GM18520 (cell line): ENCODE results near the gene SUPV3L1.
"Not testable (repeated sequence)": the region's sequence is repeated elsewhere in the genome, so short reads cannot be mapped to it uniquely, and the experiment has no call there.

Source experiments
- ATAC-seq: cut with Tn5 transposase; IDR thresholded peaks from one replicate; pipeline ENCODE4 v1.9.1; 2021; ENCODE audit not compliant: unreplicated experiment

SUPV3L1 gene

DNA sequence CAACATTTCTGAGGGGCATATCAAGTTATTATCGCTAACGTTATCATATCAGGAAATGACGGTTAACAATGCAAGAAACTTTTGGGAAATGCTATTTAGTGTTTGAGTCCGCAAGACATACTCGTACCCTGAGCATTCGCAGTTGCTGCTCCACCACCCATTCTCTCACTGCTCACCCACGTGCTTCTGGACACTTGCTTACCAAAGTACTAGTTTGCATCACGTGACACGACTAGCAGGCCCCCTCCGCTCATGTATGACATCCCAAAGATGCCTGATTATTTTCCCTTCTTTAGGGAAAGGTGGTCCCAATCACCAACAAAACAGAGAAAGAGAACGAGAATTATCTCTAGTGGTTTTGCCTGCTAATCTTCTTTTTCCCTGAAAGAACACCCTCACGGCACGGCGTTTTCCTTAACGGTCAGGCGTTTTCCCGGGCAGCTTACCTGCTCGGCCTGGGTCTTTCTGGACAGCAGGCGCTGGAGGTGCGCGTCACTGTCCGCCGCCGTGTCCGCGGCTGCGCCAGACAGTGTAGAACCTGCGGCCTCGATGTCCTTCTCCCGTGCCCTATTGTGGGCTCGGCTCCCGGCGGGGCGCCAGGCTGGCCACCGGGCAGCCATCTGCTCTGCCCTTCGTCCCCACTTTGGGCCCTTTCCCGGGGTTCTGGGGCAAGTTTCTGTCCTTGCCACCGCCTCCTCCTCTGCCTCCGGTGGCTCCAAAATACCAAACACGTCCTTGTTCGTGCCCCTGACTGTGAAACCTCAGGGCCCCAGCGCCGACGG is at the start of gene SUPV3L1:
SUPV3L1 (plus strand) TSS at position 492 of the 782 bp plus-strand sequence; CDS start at position 550, 58 bp downstream.
- peak; percentile 62 for ATAC-seq

DNA sequence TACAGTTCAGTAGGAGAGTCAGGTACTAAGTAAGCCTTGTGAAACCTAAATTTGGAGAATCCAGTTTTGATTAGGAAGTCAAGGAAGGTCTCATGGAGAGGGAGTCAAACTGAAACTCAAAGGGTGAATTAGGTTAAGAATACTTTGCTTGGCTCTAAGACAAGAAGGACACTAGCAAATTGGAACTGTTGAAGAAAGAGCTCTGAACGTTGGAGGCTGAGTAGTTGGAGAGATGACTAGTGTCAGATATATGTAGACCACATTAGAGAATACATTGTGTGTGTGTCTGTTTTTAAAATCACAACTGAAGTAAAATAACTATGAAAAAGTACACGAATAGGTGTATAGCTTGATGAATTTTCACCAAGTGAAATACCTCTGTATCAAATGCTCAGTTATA is 49.8 kb upstream of the SUPV3L1 start:
- no peak for ATAC-seq

DNA sequence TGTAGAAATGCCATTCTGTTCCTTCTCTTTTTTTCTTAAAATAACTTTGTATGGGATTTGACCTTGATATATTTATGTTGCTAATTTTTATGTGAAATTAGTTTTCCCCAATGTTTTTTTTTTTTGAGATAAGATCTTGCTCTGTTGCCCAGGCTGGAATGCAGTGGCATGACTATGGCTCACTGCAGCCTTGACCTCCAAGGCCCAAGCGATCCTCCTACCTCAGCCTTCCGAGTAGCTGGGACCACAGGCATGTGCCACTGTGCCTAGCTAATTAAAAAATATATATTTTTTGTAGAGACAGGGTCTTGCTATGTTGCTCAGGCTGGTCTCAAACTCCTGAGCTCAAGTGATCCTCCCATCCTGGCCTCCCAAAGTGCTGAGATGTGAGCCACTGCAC is 40.1 kb upstream of the SUPV3L1 start:
- ATAC-seq, result no peak

DNA sequence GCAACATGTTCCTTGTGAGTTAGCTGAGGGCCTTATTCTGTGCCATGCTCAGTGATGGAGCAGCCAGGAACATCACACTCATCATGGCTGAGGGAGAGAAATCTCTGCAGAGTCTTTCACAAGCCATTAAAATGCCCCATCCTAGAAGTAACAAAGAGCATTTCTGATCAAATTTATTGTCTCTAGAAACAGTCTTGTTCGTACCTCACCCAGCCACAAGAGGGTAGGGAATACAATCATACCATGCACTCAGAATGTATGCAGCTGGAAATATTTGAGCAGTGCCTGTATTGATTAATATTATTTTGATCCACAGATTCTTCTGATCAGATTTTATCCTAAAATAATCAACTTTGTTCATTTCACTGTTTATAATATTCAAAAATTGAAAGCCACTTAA is 38.7 kb upstream of the SUPV3L1 start:
- ATAC-seq, result no peak

DNA sequence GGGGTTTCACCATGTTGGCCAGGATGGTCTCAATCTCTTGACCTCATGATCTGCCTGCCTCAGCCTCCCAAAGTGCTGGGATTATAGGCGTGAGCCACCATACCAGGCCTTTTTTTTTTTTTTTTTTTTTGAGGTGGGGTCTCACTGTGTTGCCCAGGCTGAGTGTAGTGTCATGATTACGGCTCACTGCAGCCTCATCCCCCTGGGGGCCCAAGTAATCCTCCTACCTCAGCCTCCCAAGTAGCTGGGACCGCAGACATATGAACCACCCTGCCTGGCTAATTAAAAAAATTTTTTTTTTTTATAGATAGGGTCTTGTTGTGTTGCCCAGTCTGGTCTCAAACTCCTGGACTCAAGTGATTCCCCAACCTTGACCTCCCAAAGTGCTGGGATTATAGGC is 38.0 kb upstream of the SUPV3L1 start:
- not testable (repeated sequence) for ATAC-seq

DNA sequence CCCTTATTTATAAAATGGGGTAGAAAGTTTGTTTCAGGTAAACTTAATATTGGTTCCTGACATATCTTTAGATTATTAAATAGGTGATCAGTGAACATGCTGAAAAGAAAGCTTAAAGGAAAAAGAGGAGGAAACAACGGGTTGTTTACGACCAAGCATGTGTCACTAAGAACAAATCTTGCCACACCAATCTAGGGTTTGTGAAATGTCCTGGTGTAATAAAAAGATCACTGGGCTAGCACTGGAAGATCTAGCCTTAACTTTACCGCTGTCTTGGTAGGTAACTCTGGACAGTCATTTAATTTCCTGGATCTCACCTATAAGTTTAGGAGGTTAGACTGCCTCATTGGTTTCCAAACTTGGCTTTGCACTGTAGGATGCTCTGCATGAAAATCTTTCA is 37.1 kb upstream of the SUPV3L1 start:
- ATAC-seq, result no peak

DNA sequence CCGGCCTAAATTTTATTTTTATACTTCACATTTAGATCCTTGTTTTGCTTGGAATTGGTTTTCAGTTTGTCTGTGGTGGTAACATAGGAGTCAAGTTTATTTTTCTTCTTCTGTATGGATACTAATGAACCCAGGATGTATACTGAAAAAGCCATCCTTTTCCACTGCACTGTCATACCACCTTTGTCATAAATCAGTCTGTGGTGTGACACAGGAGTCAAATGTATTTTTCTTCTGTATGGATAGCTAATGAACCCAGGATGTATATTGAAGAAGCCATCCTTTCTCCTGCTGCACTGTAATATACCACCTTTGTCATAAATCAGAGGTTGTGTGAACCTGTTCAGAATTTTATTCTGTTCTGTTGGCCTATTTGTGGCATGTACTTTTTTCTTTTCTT is 34.7 kb upstream of the SUPV3L1 start:
- no peak for ATAC-seq

DNA sequence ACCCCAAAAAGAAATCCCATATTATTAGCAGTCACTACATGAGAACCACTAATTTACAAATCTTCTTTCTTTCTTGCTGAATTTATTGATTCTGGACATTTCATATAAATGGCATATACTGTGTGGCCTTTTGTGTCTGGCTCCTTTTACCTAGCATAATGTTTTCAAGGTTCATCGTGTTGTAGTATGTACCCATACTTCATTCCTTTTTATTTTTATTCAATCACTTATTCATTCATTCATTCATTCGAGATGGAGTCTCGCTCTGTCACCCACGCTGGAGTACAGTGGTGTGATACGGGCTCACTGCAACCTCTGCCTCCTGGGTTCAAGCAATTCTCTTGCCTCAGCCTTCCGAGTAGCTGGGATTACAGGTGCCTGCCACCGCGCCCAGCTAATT is 34.2 kb upstream of the SUPV3L1 start:
- no peak for ATAC-seq

DNA sequence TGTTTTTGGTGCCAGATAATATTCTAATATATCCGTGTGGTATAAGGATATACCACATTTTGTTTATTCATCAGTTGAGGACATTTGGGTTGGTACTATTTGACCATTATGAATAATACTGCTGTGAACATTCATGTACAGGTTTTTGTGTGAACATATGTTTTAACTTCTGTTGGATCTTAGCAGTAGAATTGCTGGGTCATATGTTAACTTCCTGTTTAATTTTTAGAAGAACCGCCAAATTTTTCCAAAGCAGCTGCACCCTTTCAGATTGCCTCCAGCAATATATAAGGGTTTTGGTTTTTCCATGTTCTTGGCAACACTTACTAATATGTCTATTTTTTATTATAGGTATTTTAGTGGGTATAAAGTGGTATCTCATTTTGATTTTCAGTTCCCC is 33.3 kb upstream of the SUPV3L1 start:
- no peak for ATAC-seq

DNA sequence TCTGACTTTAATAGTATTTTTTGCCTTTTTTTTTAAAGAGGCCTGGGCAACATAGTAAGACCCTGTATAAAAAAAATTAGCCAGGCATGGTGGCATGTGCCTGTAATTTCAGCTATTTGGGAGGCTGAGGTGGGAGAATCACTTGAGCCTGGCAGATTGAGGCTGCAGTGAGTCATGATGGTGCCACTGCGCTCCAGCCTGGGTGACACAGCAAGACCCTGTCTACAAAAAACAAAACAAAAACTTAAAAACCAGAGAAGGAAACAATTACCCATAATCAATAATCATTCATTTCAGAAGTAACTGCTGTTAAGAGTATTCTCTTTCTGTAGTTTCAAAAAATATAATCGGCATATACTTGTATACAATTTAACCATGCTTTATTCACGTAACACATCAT is 28.1 kb upstream of the SUPV3L1 start:
- ATAC-seq, result no peak

DNA sequence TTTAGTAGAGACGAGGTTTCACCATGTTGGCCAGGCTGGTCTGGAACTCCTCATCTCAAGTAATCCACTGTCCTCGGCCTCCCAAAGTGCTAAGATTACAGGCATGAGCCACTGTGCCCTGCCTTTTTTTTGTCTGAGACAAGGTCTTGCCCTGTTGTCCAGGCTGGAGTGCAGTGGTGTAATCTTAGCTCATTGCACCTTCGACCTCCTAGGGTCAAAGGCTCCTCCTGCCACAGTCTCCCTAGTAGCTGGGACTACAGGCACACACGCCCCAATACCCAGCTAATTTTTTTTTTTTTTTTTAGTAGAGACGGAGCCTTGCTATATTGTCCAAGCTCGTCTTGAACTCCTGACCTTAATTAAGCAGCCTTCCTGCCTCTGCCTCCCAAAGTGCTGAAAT is 26.8 kb upstream of the SUPV3L1 start:
- no peak for ATAC-seq

DNA sequence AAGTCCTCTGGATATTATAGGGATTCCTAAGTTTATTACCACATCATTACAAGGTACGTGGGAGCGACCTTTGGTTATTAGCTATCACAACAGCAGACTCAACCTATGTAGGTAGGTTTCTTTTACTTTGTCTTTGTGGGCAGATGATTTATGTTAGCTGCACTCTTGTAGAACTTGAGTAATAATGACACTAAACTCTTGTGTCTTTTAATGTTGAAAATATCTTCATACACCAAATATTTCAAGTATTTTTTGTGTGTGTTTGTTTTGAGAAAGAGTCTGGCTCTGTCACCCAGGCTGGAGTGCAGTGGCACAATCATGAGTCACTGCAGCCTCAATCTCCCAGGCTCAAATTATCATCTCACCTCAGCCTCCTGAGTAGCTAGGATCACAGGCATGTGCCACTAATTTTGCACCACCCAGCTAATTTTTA is 19.2 kb upstream of the SUPV3L1 start:
- ATAC-seq, result no peak

DNA sequence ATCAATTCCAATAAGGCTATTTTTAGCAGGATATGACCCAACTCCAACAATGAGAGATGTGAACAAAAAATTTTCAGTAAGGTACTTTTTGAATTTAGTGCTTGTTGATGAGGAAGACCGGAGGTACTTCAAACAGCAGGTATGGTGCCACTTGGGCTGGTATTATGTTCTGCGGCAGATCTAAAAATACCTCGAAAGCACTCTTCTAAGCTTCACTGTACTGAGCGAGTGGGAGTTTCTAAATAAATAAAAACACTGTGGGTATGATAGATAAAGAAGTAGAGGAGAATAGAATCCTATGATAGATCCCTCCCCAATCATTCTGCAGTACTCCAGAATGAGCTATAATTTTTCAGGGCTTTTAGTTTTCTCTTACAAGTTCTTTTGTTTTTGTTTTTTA is 11.5 kb upstream of the SUPV3L1 start:
- no peak for ATAC-seq

DNA sequence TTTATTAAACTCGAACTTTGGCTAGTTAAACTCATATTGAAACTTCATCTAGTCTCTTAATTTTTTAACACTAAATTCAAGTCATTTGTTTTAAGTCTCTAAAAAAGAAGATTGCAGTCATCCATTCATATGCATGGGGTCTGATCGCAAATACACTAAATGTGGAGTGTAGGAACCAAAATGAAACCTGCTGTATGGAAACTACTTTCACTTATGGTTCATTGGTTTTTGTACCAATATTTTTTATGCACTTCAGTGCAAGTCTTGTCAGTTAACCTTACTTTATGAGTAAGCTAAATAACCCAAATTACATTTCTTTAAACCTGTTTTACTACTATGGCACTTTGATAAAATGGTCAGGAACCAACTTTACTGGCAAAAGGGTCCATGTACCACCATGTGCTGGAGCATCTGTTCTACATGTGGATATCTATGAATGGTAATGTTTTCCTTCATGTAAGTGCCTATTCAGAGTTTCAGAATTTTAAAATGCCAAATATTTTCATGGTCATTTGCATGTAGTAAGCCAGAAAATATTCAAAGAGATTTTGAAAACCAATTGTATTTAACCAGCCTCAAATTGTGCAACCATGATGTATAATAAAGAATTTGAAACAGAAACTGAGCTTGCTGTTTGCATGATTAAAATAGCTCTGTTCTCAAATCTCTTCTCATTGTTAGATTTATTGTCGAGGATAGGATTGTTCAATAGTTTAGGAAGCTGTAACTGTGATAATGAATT is 7.6 kb upstream of the SUPV3L1 start:
- no peak for ATAC-seq

DNA sequence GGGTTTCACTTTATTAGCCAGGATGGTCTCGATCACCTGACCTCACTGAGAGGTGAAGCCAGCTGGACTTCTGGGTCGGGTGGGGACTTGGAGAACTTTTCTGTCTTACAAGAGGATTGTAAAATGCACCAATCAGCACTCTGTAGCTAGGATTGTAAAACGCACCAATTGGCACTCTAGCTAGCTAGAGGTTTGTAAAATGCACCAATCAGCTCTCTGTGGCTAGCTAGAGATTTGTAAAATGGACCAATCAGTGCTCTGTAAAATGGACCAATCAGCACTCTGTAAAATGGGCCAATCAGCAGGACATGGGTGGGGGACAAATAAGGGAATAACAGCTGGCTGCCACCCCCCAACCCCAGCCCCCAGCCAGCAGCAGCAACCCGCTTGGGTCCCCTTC is 4.7 kb upstream of the SUPV3L1 start:
- ATAC-seq, result not testable (repeated sequence)

DNA sequence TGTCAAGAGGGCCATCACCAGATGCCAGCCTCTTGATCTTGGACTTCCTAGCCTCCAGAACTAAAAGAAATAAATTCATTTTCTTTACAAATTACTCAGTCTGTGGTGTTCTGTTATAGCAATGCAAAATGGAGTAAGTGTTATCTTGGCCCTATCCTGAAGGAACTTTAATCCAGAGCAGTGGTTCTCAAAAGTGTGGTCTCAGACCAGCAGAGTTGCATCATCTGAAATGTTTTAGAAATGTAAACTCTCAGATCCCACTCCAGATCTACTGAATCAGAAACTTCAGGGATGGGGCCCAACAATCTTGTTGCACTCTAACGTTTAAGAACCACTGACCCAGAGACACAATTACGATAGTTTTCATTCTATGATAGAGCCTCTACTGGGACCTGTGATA is 3.2 kb upstream of the SUPV3L1 start:
- no peak for ATAC-seq

DNA sequence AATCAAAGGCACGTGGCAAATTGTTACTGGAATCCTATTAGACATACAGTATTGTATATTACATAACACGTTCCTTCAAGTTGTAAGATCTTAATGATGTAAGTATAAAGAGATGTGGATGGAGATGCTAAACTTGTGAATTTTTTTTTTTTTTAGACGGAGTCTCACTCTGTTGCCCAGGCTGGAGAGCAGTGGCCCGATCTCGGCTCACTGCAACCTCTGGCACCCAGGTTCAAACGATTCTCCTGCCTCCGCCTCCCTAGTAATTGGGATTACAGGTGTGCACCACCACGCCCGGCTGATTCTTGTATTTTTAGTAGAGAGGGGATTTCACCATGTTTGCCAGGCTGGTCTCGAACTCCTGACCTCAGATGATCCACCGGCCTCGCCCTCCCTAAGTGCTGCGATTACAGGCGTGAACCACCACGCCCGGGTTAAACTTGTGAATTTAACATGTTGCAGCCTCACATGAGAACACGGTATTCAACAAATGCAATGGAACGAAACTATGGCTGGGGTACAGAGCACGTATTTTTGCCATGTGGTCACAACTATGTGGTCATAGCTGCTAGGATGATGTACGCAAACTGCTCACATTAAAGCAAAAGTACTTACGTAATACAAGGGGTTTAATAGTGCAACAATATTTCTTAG is 818 bp upstream of the SUPV3L1 start:
- peak; percentile 10 for ATAC-seq

DNA sequence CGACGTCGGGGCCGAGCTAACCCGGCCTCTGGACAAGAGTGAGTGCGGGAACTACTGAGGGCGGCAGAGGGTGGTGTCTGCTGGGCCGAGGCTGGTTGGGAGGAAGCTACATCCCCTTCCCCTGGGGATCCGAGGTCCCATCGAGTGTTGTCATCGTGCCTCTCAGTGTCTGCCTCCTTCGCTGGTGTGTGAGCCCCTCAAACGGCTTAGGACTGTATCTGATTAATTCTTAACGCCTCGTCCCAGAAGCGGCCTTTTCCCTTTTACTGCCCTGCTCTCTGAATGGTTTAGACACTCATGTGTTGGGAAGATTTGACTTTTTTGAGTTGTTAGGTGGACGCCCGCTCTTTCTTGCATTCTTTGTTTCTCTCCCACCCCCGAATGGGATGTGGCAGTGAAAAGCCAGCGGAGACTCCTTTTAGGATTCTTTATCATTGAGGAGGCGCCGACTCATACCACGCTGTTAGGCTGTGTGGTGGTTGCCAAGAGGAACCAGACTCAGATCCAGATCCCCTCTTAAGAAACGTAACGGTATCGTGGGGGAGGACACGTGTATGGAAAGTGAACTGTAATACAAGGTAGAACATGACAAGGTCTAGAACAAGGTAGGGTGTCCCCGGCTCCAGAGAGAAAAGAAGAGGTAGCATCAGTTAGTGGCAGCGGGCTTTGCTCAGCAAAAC is 631 bp downstream of the SUPV3L1 start:
- ATAC-seq, result no peak

DNA sequence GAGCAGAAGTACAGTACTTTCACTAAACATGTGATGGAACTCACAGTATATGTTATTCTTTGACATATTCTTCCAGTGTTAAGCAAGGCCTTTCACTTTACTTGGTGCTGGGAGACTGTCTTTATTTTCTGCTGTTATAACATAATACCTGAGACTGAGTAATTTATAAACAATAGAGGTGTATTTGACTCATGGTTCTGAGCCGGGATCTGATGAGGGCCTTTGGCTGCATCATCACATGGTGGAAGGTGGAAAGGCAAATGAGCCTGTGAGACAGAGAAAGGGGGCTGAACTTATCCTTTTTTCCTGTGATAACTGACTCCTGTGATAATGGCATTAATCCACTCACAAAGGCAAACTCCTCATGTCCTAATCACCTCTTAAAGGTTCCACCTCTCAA is 1.4 kb downstream of the SUPV3L1 start:
- ATAC-seq, result no peak

DNA sequence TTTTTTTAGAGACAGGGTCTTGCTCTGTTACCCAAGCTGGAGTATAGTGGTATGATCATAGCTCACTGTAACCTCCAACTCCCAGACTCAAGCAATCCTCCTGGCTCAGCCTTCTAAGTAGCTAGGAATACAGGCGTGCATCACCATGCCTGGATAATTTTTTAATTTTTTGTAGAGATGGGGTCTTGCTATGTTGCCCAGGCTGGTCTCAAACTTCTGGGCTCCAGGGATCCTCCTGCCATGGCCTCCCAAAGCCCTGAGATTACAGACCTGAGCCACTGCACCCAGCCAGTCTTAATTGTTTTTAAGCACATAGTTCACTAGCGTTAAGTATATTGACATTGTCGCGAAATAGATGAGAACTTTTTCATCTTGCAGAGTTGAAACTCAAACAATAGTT is 2.0 kb downstream of the SUPV3L1 start:
- ATAC-seq, result no peak

DNA sequence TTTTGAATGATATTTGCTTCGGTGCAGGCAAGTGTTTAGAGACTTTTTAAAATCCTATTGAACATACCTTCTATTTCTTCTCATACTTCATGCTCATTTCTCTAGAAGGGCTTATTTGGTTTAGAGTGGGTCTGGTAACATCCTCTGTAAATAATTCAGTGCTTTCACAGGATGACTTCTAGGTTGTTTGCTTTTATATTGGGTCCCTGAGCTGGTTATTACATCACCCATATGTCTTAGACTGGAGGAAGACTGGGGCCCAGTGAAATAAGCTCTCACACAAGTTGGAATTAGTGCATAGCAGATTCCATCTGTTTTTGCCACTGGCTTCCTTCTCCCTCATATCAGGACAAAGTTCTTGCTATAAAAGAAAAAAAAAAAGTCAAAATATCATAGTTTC is 6.5 kb downstream of the SUPV3L1 start:
- no peak for ATAC-seq
